Naive thymus-derived CD4-positive, alpha-beta T cell (primary cell): ENCODE results near the gene ANKRD27. TPM values are rescaled to one million over a fixed set of nuclear protein-coding genes. Genes with fewer than 3 reads are reported as not detected.
"Not testable (repeated sequence)": the region's sequence is repeated elsewhere in the genome, so short reads cannot be mapped to it uniquely, and the experiment has no call there.

ENCODE experiments used
- ATAC-seq: fragments of 150-1000 bp; cut with Tn5 transposase; 2 replicates; pipeline ENCODE4 v1.10.0; 2021; ENCODE audit warnings: mild to moderate bottlenecking, moderate library complexity
- CTCF ChIA-PET: fragments of 350-600 bp; sonication (Branson Sonifier 250); formaldehyde crosslinking; loops from one replicate; lab custom pipeline; 2021; ENCODE audit warnings: antibody characterized with exemption; lab: Charles Lee
- POLR2A ChIA-PET: fragments of 350-600 bp; sonication (Branson Sonifier 250); formaldehyde crosslinking; loops from one replicate; lab custom pipeline; 2021; ENCODE audit warnings: antibody characterized with exemption, inconsistent platforms; lab: Charles Lee
- DNase-seq, 9 donors: peaks; one replicate each; pipeline versions ENCODE4 v3.0.0 to v3.0.0-alpha.2; 2020 to 2022; ENCODE audit warnings: mixed read lengths in 1 of 9
- H3K27ac ChIP-seq: one replicate; pipeline ENCODE4 v1.7.0; 2013; ENCODE audit warnings: mild to moderate bottlenecking, low read depth, low read length, moderate library complexity
- H3K27me3 ChIP-seq, 2 donors: one replicate each; pipeline ENCODE4 v1.7.0; 2013; ENCODE audit warnings: low read length in 2 of 2, mild to moderate bottlenecking in 2 of 2, moderate library complexity in 2 of 2; ENCODE audit not compliant: control insufficient read depth in 2 of 2, insufficient read depth in 2 of 2
- H3K36me3 ChIP-seq, 3 experiments: 1 replicate in 2 of 3; 2 replicates in 1 of 3; pipeline ENCODE4 v1.7.0; 2013; ENCODE audit warnings: low read length in 3 of 3, mild to moderate bottlenecking in 3 of 3, moderate library complexity in 1 of 3; ENCODE audit not compliant: insufficient read depth in 3 of 3, control insufficient read depth in 2 of 3
- H3K4me1 ChIP-seq, 2 donors: one replicate each; pipeline ENCODE4 v1.7.0; 2013; ENCODE audit warnings: low read length in 2 of 2, mild to moderate bottlenecking in 2 of 2, moderate library complexity in 1 of 2; ENCODE audit not compliant: control insufficient read depth in 2 of 2, insufficient read depth in 2 of 2
- H3K4me3 ChIP-seq: 2 replicates; pipeline ENCODE4 v1.7.0; 2013; ENCODE audit warnings: mild to moderate bottlenecking, low read length
- H3K9me3 ChIP-seq, 3 experiments: 1 replicate in 2 of 3; 2 replicates in 1 of 3; pipeline ENCODE4 v1.7.0; 2013; ENCODE audit warnings: low read length in 3 of 3; ENCODE audit not compliant: control insufficient read depth in 2 of 3
- H3K27ac Mint-ChIP-seq, 9 donors: one replicate each; pipeline ENCODE4 v1.8.0; 2020 to 2022; ENCODE audit warnings: mixed read lengths in 9 of 9, mild to moderate bottlenecking in 8 of 9, moderate library complexity in 5 of 9, inconsistent platforms in 2 of 9
- H3K27me3 Mint-ChIP-seq, 5 donors: one replicate each; pipeline ENCODE4 v1.8.0; 2021 to 2022; ENCODE audit warnings: mixed read lengths in 5 of 5, mild to moderate bottlenecking in 1 of 5
- H3K36me3 Mint-ChIP-seq, 5 donors: one replicate each; pipeline ENCODE4 v1.8.0; 2020 to 2022; ENCODE audit warnings: mixed read lengths in 5 of 5, mild to moderate bottlenecking in 3 of 5, inconsistent platforms in 1 of 5
- H3K4me1 Mint-ChIP-seq, 7 donors: one replicate each; pipeline ENCODE4 v1.8.0; 2020 to 2022; ENCODE audit warnings: mixed read lengths in 7 of 7, mild to moderate bottlenecking in 3 of 7, inconsistent platforms in 1 of 7
- H3K4me3 Mint-ChIP-seq, 10 donors: one replicate each; pipeline ENCODE4 v1.8.0; 2020 to 2022; ENCODE audit warnings: mild to moderate bottlenecking in 10 of 10, mixed read lengths in 10 of 10, moderate library complexity in 6 of 10, inconsistent platforms in 2 of 10
- H3K9me3 Mint-ChIP-seq, 11 donors: one replicate each; pipeline ENCODE4 v1.8.0; 2020 to 2022; ENCODE audit warnings: mixed read lengths in 11 of 11, mild to moderate bottlenecking in 4 of 11, inconsistent platforms in 1 of 11, moderate library complexity in 1 of 11
- intact Hi-C, 2 donors: fragments of 100-400 bp; cut with micrococcal nuclease; formaldehyde crosslinking; loops; one replicate each; pipeline ENCODE4 v1.15.1; 2023
- polyA plus RNA-seq, 2 donors: library from polyadenylated mRNA; unstranded; fragments of 300-500 nt; fragmentation: Illumina TruSeq; gene quantifications; one replicate each; pipeline ENCODE4 v1.2.3, GENCODE V29; 2021
- total RNA-seq, 6 experiments: library from RNA in 5 of 6; stranded (reverse) in 5 of 6; gene quantifications; 1 replicate in 5 of 6; 2 replicates in 1 of 6; pipeline ENCODE4 v1.2.3 and lab custom pipeline; 2021 to 2026

ANKRD27 gene
- total and polyA plus RNA-seq, 7 experiments from 2014 or later = 12.3 to 44.9 (median 31.9) TPM

DNA sequence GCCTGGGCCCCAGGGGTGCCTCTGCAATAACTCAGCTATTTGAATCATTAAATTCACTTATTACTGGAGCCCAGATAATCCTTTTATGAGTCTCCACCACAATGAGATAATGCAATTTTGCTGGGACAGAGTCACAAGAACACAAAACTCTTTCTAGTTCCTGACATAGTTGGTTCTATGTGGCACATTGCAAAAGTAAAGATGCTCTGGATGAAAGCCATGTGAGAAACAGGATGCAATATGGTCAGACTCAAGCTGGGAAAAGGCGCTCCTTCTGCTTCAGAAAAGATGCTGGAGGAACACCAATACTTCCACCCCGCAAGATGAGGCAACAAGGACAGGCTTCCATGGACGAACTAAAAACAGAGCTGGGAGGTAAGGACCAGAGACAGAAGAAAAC is 5.7 kb downstream of the ANKRD27 start:
- Mint-ChIP-seq H3K4me1 (peaks cover 36 to 55% (median 47%) of the 10 kb centered on the region in 7 donors), H3K9me3 (no peaks in the 10 kb centered on the region)

DNA sequence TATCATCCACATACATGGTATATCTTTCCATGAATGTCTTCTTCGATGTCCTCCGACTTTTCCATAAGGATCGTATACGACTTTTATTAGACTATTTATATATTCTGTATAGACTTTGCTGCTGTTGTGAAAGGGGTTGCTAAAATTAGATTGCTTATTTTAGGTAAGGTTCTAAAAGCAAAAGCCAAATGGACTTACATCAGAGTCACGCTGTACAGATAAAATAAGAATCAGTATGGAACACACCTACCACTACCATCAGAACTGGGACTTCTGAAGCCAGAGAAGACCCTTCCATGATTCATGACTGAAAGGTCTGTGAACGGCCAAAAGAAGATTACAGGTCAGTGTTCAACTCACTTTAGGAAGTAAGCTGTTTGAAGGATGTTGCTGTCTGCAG is 8.9 kb downstream of the ANKRD27 start:
- DNase-seq (no peak), ATAC-seq (no peak)
- ChIA-PET CTCF (no interaction called here), POLR2A (no interaction called here)
- Histone ChIP-seq H3K4me3 (no peak overlapping the region), H3K4me1 (peaks cover 0 to 3% of the 10 kb centered on the region in 2 donors), H3K27ac (no peak overlapping the region), H3K27me3 (no peaks in the 10 kb centered on the region), H3K9me3 (no peaks in the 10 kb centered on the region), H3K36me3 (peaks cover 0 to 9% (median 0%) of the 10 kb centered on the region in 3 experiments)
- intact Hi-C loops = no loop called here
- H3K36me3 Mint-ChIP-seq = peaks cover 0 to 15% (median 4%) of the 10 kb centered on the region in 5 donors
- no peaks in the 10 kb centered on the region for H3K27me3 Mint-ChIP-seq
- peaks cover 18 to 33% (median 29%) of the 10 kb centered on the region in 7 donors for H3K4me1 Mint-ChIP-seq
- H3K27ac Mint-ChIP-seq = no peak overlapping the region
- no peaks in the 10 kb centered on the region for H3K9me3 Mint-ChIP-seq
- no peak overlapping the region for H3K4me3 Mint-ChIP-seq

More for the DNA sequence above, 5.7 kb downstream of the ANKRD27 start:
- Mint-ChIP-seq H3K27ac (peak overlapping the region in 1 of 9 donors; percentile 50), H3K36me3 (peaks cover 0 to 11% (median 0%) of the 10 kb centered on the region in 5 donors), H3K4me3 (peak overlapping the region in 2 of 10 donors; percentile 57 to 60), H3K27me3 (peaks cover 0 to 4% (median 0%) of the 10 kb centered on the region in 5 donors)
- peaks cover 9 to 13% of the 10 kb centered on the region in 2 donors for H3K4me1 ChIP-seq
- DNase-seq (no peak), ATAC-seq (no peak)
- no peak overlapping the region for H3K27ac ChIP-seq
- peaks cover 0 to 9% (median 0%) of the 10 kb centered on the region in 3 experiments for H3K36me3 ChIP-seq
- H3K4me3 ChIP-seq = no peak overlapping the region
- no peaks in the 10 kb centered on the region for H3K9me3 ChIP-seq
- no peaks in the 10 kb centered on the region for H3K27me3 ChIP-seq
- intact Hi-C loops = no loop called here
- ChIA-PET CTCF (interaction anchor here (0.7 kb wide), 1 partner anchor 32 kb away, joined by 3 read pairs; no protein-coding TSS in a partner anchor), POLR2A (interaction anchor here (0.6 kb wide), 1 partner anchor 12 kb away, joined by 3 read pairs; no protein-coding TSS in a partner anchor)

- Histone ChIP-seq H3K27me3 (no peaks in the 10 kb centered on the region), H3K36me3 (peaks cover 0 to 14% (median 0%) of the 10 kb centered on the region in 3 experiments), H3K4me3 (no peak overlapping the region), H3K9me3 (no peaks in the 10 kb centered on the region), H3K4me1 (no peaks in the 10 kb centered on the region), H3K27ac (no peak overlapping the region)
- Mint-ChIP-seq H3K27ac (peak overlapping the region in 1 of 9 donors; percentile 12), H3K9me3 (no peaks in the 10 kb centered on the region), H3K36me3 (peaks cover 0 to 25% (median 0%) of the 10 kb centered on the region in 5 donors), H3K4me1 (peaks cover 0 to 14% (median 10%) of the 10 kb centered on the region in 7 donors), H3K4me3 (no peak overlapping the region), H3K27me3 (no peaks in the 10 kb centered on the region)
- ChIA-PET POLR2A (no interaction called here), CTCF (no interaction called here)
- intact Hi-C loops = no loop called here
- DNase-seq (no peak), ATAC-seq (no peak)
Observed at GRCh38 chr19:32662186-32662585, 12.8 kb downstream of the ANKRD27 start.

- ChIA-PET POLR2A (no interaction called here), CTCF (no interaction called here)
- no peaks in the 10 kb centered on the region for H3K9me3 ChIP-seq
- ATAC-seq = no peak
- Mint-ChIP-seq H3K4me1 (peaks cover 0 to 14% (median 10%) of the 10 kb centered on the region in 7 donors), H3K9me3 (no peaks in the 10 kb centered on the region), H3K36me3 (peaks cover 0 to 27% (median under 1%) of the 10 kb centered on the region in 5 donors), H3K27me3 (no peaks in the 10 kb centered on the region), H3K27ac (no peak overlapping the region), H3K4me3 (no peak overlapping the region)
- no peak overlapping the region for H3K27ac ChIP-seq
- no peaks in the 10 kb centered on the region for H3K4me1 ChIP-seq
- intact Hi-C loops = no loop called here
- no peaks in the 10 kb centered on the region for H3K27me3 ChIP-seq
- H3K4me3 ChIP-seq = no peak overlapping the region
- DNase-seq = no peak
- peaks cover 0 to 13% (median 0%) of the 10 kb centered on the region in 3 experiments for H3K36me3 ChIP-seq
Observed at GRCh38 chr19:32661318-32661717, 13.7 kb downstream of the ANKRD27 start.

DNA sequence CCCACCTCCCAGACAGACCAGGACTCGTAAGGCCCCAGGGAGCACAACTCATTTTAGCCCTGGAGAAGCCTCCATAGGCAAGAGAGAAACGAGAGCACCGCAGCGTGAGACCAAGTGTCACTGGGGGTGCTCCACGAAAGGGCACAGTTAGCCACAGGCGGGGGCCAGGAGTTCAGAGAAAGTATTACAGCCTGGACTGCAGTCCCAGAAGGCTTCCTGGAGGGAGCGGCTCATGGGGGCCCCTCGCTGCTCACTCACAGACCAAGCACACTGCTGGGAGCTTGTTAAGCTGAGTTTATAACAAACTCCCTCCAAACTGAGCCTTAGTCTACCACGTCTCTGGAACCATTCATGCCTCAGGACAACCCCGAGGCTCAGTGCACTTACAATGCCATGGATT is 16.5 kb downstream of the ANKRD27 start:
- intact Hi-C loops = no loop called here
- CTCF ChIA-PET = no interaction called here

DNA sequence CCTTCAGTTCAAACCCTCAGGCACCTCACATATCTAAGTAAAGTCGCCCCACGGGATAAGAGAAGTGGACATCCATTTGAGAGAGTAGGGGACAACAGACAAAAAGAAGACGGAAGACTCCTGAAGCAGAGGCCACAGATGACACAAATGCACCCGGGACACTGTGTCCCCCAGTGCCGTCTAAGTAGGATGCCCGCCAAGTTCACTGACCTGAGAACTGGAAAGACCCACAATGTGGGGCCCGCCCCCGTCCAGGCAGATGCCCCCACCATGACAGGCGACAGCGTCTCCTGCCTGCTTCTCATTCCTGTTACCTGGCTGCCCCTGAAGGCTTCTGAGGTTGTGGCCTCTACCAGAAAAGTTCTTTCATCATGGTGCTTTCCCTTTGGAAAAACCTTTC is 16.9 kb downstream of the ANKRD27 start:
- H3K27me3 ChIP-seq = no peaks in the 10 kb centered on the region
- H3K36me3 ChIP-seq = peaks cover 0 to 25% (median 0%) of the 10 kb centered on the region in 3 experiments
- peaks cover 0 to 10% (median 6%) of the 10 kb centered on the region in 7 donors for H3K4me1 Mint-ChIP-seq
- peaks cover 0 to 27% (median 4%) of the 10 kb centered on the region in 5 donors for H3K36me3 Mint-ChIP-seq
- H3K27ac ChIP-seq = no peak overlapping the region
- H3K4me1 ChIP-seq = no peaks in the 10 kb centered on the region
- H3K4me3 ChIP-seq = no peak overlapping the region
- DNase-seq = no peak
- ATAC-seq = no peak
- POLR2A ChIA-PET = interaction anchor here (0.6 kb wide), 2 partner anchors 11 kb away, joined by 3 to 5 read pairs; no protein-coding TSS in a partner anchor
- H3K27ac Mint-ChIP-seq = peak overlapping the region in 1 of 9 donors; percentile 70
- CTCF ChIA-PET = no interaction called here
- H3K27me3 Mint-ChIP-seq = no peaks in the 10 kb centered on the region
- H3K4me3 Mint-ChIP-seq = no peak overlapping the region
- intact Hi-C loops = no loop called here
- H3K9me3 ChIP-seq = no peaks in the 10 kb centered on the region
- H3K9me3 Mint-ChIP-seq = no peaks in the 10 kb centered on the region

More for the DNA sequence above, 16.5 kb downstream of the ANKRD27 start:
- Histone ChIP-seq H3K4me1 (no peaks in the 10 kb centered on the region), H3K4me3 (no peak overlapping the region), H3K36me3 (peaks cover 0 to 25% (median 0%) of the 10 kb centered on the region in 3 experiments), H3K9me3 (no peaks in the 10 kb centered on the region), H3K27me3 (no peaks in the 10 kb centered on the region), H3K27ac (no peak overlapping the region)
- Mint-ChIP-seq H3K36me3 (peaks cover 0 to 28% (median 4%) of the 10 kb centered on the region in 5 donors), H3K4me3 (no peak overlapping the region), H3K27ac (peak overlapping the region in 1 of 9 donors; percentile 70), H3K27me3 (no peaks in the 10 kb centered on the region), H3K9me3 (no peaks in the 10 kb centered on the region), H3K4me1 (peaks cover 0 to 14% (median 8%) of the 10 kb centered on the region in 7 donors)
- no peak for ATAC-seq
- no peak for DNase-seq
- POLR2A ChIA-PET = no interaction called here

- intact Hi-C loops, H3K4me1 Mint-ChIP-seq, H3K27ac ChIP-seq, CTCF ChIA-PET, H3K9me3 ChIP-seq, POLR2A ChIA-PET, H3K9me3 Mint-ChIP-seq, H3K27me3 ChIP-seq, H3K4me3 Mint-ChIP-seq, H3K4me1 ChIP-seq, H3K4me3 ChIP-seq, DNase-seq, H3K27me3 Mint-ChIP-seq, ATAC-seq: not testable (repeated sequence)
- Mint-ChIP-seq H3K36me3 (peaks cover 0 to 25% (median 4%) of the 10 kb centered on the region in 5 donors), H3K27ac (peak overlapping the region in 1 of 9 donors; percentile 25)
- peaks cover 0 to 30% (median 0%) of the 10 kb centered on the region in 3 experiments for H3K36me3 ChIP-seq
Observed at GRCh38 chr19:32656379-32656778, 18.6 kb downstream of the ANKRD27 start.
